SU-DHL-6 (cell line): ENCODE data around the gene CDNF.

Experiments
- EZH2phosphoT487 ChIP-seq: fragments of 200-600 bp; sonication (generic), shearing (Covaris generic); conservative IDR thresholded peaks from 2 replicates; pipeline ENCODE4 v1.6.1; 2018; ENCODE audit warnings: mild to moderate bottlenecking, antibody characterized with exemption, low read length, moderate library complexity, mixed read lengths
- TF ChIP-seq, protein P1 (sequence below): fragments of 200-600 bp; sonication (generic); IDR thresholded peaks from one replicate; pipeline ENCODE4 v1.5.1; 2017; ENCODE audit warnings: antibody characterized with exemption, mild to moderate bottlenecking, low read length, moderate library complexity; ENCODE audit not compliant: insufficient read depth, poor library complexity, severe bottlenecking

DNA sequence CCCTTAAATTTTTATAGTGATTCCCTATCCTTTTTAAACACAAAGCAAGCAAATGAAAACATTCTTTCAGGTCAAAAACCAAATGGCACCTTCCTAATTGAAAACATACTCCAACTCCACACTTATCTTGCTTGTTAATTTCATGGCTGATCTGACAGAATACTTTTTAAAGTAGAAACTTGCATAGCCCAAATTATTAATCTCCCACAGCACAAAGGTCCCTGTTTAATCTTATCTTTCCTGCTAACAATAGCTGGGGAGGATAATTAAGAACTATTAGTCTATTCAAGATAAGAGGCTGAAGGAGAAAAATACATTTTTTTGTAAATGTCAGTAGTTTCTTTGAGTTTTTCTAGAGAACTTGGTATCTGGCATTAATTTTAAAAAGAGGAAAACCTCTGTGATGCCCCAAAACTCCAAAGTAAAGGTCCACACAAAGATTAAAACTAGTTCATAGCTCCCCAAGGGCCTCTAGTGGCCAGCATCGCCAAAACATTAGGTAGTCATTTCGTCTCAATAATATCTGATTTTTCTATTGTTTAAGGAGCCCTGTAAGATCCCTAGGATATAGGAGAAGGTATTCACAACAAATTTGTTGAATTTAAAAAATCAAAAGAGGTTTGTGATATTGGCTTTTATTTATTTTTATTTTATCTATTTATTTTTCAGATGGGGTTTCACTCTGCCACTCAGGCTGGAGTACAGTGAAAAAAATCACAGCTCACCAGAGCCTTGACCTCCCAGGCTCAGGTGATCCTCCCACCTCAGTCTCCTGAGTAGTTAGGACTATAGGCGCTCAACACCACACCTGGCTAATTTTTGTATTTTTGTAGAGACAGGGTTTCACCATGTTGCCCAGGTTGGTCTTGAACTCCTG lies 14.7 kb downstream of the CDNF start:
- TF ChIP-seq, protein P1, sequence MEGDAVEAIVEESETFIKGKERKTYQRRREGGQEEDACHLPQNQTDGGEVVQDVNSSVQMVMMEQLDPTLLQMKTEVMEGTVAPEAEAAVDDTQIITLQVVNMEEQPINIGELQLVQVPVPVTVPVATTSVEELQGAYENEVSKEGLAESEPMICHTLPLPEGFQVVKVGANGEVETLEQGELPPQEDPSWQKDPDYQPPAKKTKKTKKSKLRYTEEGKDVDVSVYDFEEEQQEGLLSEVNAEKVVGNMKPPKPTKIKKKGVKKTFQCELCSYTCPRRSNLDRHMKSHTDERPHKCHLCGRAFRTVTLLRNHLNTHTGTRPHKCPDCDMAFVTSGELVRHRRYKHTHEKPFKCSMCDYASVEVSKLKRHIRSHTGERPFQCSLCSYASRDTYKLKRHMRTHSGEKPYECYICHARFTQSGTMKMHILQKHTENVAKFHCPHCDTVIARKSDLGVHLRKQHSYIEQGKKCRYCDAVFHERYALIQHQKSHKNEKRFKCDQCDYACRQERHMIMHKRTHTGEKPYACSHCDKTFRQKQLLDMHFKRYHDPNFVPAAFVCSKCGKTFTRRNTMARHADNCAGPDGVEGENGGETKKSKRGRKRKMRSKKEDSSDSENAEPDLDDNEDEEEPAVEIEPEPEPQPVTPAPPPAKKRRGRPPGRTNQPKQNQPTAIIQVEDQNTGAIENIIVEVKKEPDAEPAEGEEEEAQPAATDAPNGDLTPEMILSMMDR, result peak; percentile 76
- TF ChIP-seq EZH2phosphoT487, result no peak
